ENCODE data around the gene FIGNL1. TPM values are rescaled to one million over a fixed set of nuclear protein-coding genes. Genes with fewer than 3 reads are reported as not detected.

Gene FIGNL1
- total and polyA plus RNA-seq, 10 of the 15 experiments (the other 5 are each of a cell fraction or from before 2014, with no cell fraction given): 11.5 to 37.4 (median 29.0) TPM

- 31% methylated on average over 1 of the region's 1 CpG for WGBS (ENCODE audit: insufficient coverage, insufficient replicate concordance, low lambda C conversion rate, missing lambda C conversion rate)
- no peak for DNase-seq (ENCODE audit: low read depth, low spot score)
- no peak overlapping the region for H3K4me2 ChIP-seq (ENCODE audit: control insufficient read depth, insufficient read depth)
- intact Hi-C loops (cut with micrococcal nuclease; ENCODE audit: unreplicated experiment) (no loop called here), in situ Hi-C loops (cut with MboI) (no loop called here)
- no peak overlapping the region for H3K9ac ChIP-seq (ENCODE audit: control insufficient read depth, insufficient read depth, low read length)
- ChIA-PET RAD21 (ENCODE audit: unreplicated experiment) (no interaction called here), CTCF (interaction anchor here (0.9 to 2.2 kb wide), 3 partner anchors 9 to 655 kb away, joined by 3 to 11 read pairs (median 4); no protein-coding TSS in a partner anchor), SMC1A (ENCODE audit: uncharacterized antibody, unreplicated experiment) (interaction anchor here (1.3 to 1.4 kb wide), 2 partner anchors 14 to 22 kb away, joined by 3 read pairs; no protein-coding TSS in a partner anchor), POLR2A (no interaction called here)
- no peaks in the 10 kb centered on the region for H4K20me1 ChIP-seq (ENCODE audit: control insufficient read depth, insufficient read depth)
- no peaks in the 10 kb centered on the region for H3K9me3 ChIP-seq (replicated peaks; ENCODE audit: control insufficient read depth, insufficient read depth, low read length)
- H3K36me3 ChIP-seq (ENCODE audit: control insufficient read depth in 2 of 2, insufficient read depth in 2 of 2, low read length in 1 of 2): no peaks in the 10 kb centered on the region
- H3K27ac ChIP-seq (ENCODE audit: control insufficient read depth, insufficient read depth): no peak overlapping the region
- H3K79me2 ChIP-seq (ENCODE audit: control insufficient read depth, insufficient read depth, low read length): no peaks in the 10 kb centered on the region
- no peaks in the 10 kb centered on the region for H3K4me1 ChIP-seq (ENCODE audit: control insufficient read depth, insufficient read depth, low read length)
- no peak overlapping the region for H2AFZ ChIP-seq (ENCODE audit: control insufficient read depth, low read depth, low read length)
- no TSS peak for BruUV-seq (replicated peaks)
- H3K4me3 ChIP-seq: no peak overlapping the region
- ATAC-seq: no peak
- no peaks in the 10 kb centered on the region for H3K27me3 ChIP-seq (replicated peaks in 1 of 2; ENCODE audit: control insufficient read depth in 2 of 2, insufficient read depth in 2 of 2, low read length in 1 of 2)
- FAIRE-seq: no peak
- TF ChIP-seq CHD4 (IDR thresholded peaks at IDR 0.05) (no peak), ATF3 (IDR thresholded peaks at IDR 0.05; ENCODE audit: borderline replicate concordance, extremely low read depth, low read depth, low read length) (no peak), RUNX3 (IDR thresholded peaks at IDR 0.05; ENCODE audit: low read length) (no peak), ASH2L (IDR thresholded peaks at IDR 0.05; ENCODE audit: borderline replicate concordance, low read depth) (no peak), BACH1 (IDR thresholded peaks at IDR 0.05; ENCODE audit: borderline replicate concordance) (no peak), SUZ12 (IDR thresholded peaks at IDR 0.05; ENCODE audit: unreplicated experiment) (no peak), FOS (IDR thresholded peaks at IDR 0.05; ENCODE audit: borderline replicate concordance, extremely low read depth, insufficient read length) (no peak), POU2F2 (IDR thresholded peaks at IDR 0.05; ENCODE audit: borderline replicate concordance, low read depth, low read length) (no peak), BCL11A (IDR thresholded peaks at IDR 0.05; ENCODE audit: low read depth, low read length) (no peak), ELK1 (IDR thresholded peaks at IDR 0.05; ENCODE audit: low read depth, low read length) (no peak), E4F1 (IDR thresholded peaks at IDR 0.05; ENCODE audit: borderline replicate concordance, partially characterized antibody) (no peak), ZNF207 (IDR thresholded peaks at IDR 0.05; ENCODE audit: borderline replicate concordance) (no peak), RB1 (IDR thresholded peaks at IDR 0.05; ENCODE audit: borderline replicate concordance) (no peak), KDM1A (IDR thresholded peaks at IDR 0.05; ENCODE audit: borderline replicate concordance) (no peak), RBBP5 (conservative IDR thresholded peaks at IDR 0.05) (no peak), ZNF274 (IDR thresholded peaks at IDR 0.05; ENCODE audit: insufficient read depth, insufficient read length) (no peak), FOXM1 (IDR thresholded peaks at IDR 0.05; ENCODE audit: low read depth, low read length) (no peak), TCF12 (IDR thresholded peaks at IDR 0.05; ENCODE audit: low read depth, low read length) (no peak), EP300 (IDR thresholded peaks at IDR 0.05; ENCODE audit: borderline replicate concordance in 1 of 2, control insufficient read depth in 1 of 2, low read depth in 2 of 2, low read length in 2 of 2) (no peak)
Observed at GRCh38 chr7:50486512-50486911, 36.4 kb upstream of the FIGNL1 start.
